Activated T-cell treated with anti-CD3 and anti-CD28 coated beads, Interleukin-2, amount 50 U/mL, for 48 hours (primary cell): Measurements from ENCODE around the gene ADAMTS16.

Experiments
- DNase-seq, 2 experiments: peaks; one replicate each; pipeline ENCODE4 v3.0.0-alpha.2; 2020

Gene ADAMTS16

GRCh38 chr5:5320062-5320805 is 180.1 kb downstream of the ADAMTS16 start:
- DNase-seq = no peak

GRCh38 chr5:5321137-5321536 is 181.0 kb downstream of the ADAMTS16 start:
- DNase-seq = no peak

GRCh38 chr5:5323551-5323950 is 183.4 kb downstream of the ADAMTS16 start:
- no peak for DNase-seq

GRCh38 chr5:5326115-5326758 is 186.1 kb downstream of the ADAMTS16 start:
- no peak for DNase-seq

DNA sequence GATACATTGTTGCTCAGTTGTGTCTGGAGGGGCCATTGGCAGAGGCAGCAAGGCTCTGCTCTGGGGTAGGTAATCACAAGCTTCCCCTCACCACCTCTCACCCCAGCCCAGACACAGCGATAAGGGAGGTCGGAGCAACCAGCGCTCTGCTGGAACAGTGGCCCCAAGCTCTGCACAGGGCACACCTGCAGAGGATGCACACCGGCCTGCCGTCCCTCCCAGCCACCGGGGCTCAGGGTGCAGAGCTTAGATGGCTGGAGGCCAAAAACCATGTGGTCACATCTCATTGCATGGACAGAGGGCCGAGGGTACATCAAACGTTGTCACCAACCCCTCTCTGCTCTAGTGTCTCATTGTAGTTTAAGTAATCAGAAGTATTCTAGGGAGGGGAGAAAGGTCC is 187.0 kb downstream of the ADAMTS16 start:
- DNase-seq = no peak

GRCh38 chr5:5330728-5331452 is 190.8 kb downstream of the ADAMTS16 start:
- no peak for DNase-seq

DNA sequence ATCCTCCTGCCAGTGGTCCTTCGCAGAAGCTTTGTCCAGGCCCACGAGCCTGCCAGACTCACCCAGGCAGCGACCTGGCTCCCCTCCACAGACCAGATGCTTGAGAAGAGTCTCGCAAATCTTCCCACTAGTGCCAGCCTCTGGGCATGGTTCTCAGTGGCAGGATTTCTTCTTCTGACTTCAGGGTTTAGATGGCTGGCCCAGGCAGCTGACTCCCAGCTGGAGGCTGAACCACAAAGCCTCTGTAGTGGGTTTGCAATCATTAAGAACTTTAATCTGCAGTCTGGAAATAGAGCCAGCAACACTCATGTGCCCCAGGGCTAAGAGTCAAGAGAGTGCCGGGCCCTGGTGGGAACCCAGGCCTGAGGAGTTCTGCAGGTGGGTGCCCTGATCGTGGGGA is 191.7 kb downstream of the ADAMTS16 start:
- DNase-seq = no peak

DNA sequence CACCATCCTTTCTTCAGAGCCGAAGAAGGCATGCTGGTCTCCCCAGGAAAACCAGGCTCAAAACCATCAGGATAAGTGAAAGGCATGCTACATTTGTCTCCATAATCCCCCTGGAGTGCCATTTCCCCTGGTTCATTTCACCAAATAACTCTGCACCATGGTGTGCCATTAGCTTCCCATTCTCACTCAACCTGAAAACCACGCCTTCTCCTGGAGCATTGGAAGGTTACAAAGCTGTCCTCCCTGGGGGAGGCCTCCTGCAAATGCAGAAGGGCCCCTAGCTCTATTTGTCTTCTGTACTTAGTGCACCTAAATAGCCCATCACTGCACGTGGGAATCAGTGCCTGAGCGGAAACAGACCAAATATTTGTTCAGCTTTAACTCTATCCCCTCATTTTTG is 192.2 kb downstream of the ADAMTS16 start:
- no peak for DNase-seq

GRCh38 chr5:5335107-5335506 is 195.0 kb downstream of the ADAMTS16 start:
- no peak for DNase-seq

GRCh38 chr5:5335700-5336264 is 195.7 kb downstream of the ADAMTS16 start:
- no peak for DNase-seq

DNA sequence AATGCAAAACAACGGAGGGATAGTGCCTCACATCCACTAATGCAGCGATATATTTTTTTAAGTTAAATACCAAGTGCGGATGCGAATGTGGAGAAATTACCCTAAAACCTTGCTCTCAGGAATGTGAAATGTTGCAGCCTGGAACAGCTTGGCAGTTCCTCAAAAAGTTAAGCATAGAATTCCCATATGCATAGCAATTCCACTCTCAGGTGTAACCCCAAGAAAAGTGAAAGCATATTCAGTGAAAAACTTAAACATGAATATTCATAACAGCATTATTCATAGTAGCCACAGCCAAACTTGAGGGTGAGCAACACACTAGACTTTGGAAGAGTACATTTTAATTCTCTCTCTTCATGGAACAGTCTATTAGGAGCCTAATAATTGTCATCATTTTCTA is 199.1 kb downstream of the ADAMTS16 start:
- no peak for DNase-seq

GRCh38 chr5:5340206-5340729 is 200.1 kb downstream of the ADAMTS16 start:
- DNase-seq = no peak

- no peak for DNase-seq
Measured at GRCh38 chr5:5341531-5342292, 201.6 kb downstream of the ADAMTS16 start.

DNA sequence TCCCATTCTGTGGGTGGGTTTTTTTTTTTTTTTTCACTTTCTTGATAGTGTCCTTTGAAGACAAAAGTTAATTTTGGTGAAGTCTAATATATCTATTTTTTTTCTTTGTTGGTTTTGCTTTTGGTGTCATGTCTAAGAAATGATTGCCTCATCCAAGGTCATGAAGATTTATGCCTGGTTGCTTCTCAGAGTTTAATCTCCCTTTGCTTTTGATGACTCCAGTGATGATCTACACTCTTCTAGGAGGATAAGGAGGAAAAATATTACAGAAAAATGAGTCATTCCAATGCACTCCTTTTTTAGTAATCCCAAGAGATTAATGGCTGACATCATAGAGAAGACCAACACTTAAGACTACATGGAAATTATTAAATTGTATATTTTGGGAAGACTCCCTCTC is 202.7 kb downstream of the ADAMTS16 start:
- DNase-seq = no peak

DNA sequence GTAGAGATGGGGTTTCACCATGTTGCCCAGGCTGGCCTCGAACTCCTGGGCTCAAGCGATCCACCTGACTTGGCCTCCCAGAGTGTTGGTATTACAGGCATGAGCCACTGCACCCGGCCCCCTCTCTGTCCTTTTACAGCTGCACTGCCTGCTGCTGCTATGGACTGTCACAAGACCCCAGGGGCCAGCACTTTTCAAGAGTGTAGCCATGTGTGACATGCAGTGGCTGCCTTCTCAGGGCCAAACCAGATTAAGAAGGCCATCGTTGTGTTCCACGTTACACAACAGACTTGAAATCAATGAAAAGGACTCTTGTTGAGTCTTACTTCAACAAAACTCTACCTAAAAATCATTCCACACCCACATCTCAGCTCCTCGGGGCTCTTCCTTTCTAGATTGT is 203.4 kb downstream of the ADAMTS16 start:
- no peak for DNase-seq

DNA sequence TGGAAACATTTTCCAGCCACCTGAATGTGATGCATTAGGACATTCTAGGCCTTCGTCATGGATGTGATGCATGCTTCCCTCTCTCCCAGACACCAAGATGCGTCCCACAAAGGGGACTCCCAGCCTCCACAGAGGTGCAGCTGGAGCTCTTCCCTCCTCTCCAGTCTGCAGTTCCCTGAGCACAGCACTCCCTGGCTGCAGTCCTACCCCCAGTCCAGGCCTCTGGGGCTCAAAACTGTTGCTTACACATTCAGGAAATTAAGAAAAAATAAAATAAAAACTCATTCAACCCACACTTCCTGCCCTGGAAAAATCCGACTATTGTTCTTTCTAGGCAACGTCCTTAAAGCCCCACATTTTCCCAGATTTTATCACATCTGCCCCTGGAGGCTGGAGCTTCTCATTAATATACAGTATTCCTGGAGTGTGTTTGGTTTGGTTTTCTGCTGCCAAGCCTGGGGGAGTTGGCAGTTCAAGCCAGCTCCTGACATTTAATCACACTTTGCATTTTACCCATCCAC is 204.0 kb downstream of the ADAMTS16 start:
- DNase-seq = no peak

DNA sequence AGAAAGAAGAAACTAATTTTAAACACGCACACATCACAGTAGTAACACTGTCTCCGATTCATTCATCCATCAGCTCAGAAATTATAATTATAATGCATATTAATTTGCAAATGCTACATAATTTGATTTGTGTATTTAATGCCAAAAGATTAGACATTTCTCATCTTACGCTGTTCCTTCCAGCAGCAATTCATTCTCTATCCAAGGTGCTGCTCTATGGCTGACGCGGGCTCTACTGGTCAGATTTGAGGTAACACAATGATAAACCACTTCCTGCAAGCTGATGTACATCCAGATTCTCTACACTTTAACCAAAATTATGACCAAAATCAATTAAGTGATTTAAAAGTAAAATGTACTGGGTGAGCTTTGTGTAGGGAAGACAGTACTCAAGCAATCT is 204.5 kb downstream of the ADAMTS16 start:
- no peak for DNase-seq

DNA sequence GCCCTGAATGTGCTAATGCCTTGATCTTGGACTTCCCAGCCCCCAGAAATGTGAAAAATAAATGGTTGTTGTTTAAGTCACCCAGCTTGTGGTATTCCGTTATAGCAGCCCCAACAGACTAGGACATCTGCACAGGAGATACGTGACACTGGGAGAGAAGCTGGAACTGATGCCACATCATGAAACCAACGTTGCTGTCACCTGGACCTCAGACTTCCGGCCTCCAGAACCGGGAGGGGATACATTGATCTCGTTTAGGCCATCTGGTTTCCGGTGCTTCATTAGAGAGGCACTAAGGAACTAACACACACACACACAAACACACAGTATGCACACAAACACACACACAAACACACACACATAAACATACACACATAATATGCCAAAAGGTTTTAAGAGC is 207.3 kb downstream of the ADAMTS16 start:
- DNase-seq = no peak

GRCh38 chr5:5348135-5348534 is 208.0 kb downstream of the ADAMTS16 start:
- DNase-seq = no peak

DNA sequence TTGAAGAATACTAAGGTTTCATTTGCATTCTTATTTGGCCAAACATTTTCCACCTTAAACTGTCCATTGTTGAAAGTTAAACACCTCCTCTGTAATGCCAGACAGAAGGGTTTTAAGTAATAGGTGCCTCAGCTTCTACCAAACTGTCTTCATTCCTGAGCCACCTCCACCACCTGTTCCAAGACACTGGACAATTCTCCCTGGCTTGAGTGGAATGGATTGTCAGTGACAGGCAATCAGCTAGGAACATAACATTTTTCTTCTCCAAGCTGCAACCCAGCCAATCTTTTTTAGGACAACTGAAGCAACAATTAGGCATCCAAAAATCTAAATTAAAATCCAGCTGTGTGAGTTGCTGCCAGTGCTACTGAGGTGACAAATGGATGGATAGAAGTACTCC is 208.4 kb downstream of the ADAMTS16 start:
- DNase-seq = no peak

DNA sequence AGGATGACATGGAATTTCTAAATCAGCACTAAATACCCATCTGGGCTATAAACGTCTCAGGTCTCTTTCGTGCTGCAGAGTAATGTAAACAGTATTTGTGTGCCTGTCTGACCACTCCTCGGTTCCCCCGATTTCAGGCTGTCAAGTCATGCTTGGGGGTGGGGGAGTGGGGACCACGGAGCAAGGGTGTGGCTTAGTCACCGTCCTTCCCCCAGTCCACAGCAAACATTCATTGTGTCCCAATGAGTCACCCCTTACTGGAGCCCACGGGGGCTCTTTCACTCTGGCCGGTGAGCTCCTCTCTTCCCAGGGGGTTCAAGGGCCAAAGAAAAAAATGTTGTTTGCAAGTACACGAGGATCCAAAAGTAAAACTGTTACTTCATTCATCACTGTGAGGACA is 210.0 kb downstream of the ADAMTS16 start:
- DNase-seq = no peak

GRCh38 chr5:5351288-5351979 is 211.3 kb downstream of the ADAMTS16 start:
- no peak for DNase-seq
